Thyroid gland (tissue), 4 donors: ENCODE data around the gene MAN2B1.

Experiments
- POLR2A ChIP-seq, 2 donors: fragments of 450-650 bp; IDR thresholded peaks; one replicate each; pipeline ENCODE4 v1.6.1; 2017; ENCODE audit warnings: antibody characterized with exemption in 2 of 2, mild to moderate bottlenecking in 2 of 2, moderate library complexity in 1 of 2
- TF ChIP-seq, protein P1 (sequence below), 6 experiments: fragments of 200-600 bp in 3 of 6; fragments of 450-650 bp in 3 of 6; sonication (generic) in 3 of 6; IDR thresholded peaks; one replicate each; pipeline ENCODE4 v1.5.1; 2016 to 2019; ENCODE audit warnings: antibody characterized with exemption in 6 of 6, mild to moderate bottlenecking in 2 of 6, inconsistent platforms in 1 of 6, moderate library complexity in 1 of 6

DNA sequence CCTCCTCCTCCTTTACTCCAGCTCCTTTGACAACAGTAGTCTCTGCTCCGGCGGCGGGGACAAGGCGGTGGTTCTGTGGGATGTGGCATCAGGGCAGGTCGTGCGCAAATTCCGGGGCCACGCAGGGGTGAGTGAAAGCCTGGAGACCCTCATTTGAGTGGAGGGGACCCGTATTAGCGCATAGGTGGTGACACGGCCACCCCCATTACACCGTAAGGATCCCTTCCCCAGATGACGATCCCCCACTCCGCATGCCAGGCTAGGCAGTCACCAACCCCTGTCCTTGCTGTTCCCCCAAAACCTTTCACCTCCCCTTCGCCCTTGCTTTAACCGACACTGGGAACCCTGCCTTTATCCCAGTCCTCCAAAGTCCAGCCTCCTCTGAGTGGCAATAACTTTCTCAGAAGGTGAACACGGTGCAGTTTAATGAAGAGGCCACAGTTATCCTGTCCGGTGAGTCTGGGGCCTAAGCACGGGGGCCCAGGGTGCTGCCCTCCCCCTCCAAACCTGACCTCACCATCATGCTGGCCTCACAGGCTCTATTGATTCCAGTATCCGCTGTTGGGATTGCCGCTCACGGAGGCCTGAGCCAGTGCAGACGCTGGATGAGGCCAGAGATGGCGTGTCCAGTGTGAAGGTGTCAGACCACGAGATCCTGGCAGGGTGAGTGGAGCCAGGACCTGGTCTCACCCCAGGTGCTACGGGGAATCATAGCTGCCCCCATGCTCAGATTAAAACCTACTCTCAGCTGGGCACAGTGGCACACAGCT lies 3.8 kb upstream of the MAN2B1 start:
- no peak for TF ChIP-seq POLR2A (IDR thresholded peaks at IDR 0.05)
- TF ChIP-seq, protein P1, sequence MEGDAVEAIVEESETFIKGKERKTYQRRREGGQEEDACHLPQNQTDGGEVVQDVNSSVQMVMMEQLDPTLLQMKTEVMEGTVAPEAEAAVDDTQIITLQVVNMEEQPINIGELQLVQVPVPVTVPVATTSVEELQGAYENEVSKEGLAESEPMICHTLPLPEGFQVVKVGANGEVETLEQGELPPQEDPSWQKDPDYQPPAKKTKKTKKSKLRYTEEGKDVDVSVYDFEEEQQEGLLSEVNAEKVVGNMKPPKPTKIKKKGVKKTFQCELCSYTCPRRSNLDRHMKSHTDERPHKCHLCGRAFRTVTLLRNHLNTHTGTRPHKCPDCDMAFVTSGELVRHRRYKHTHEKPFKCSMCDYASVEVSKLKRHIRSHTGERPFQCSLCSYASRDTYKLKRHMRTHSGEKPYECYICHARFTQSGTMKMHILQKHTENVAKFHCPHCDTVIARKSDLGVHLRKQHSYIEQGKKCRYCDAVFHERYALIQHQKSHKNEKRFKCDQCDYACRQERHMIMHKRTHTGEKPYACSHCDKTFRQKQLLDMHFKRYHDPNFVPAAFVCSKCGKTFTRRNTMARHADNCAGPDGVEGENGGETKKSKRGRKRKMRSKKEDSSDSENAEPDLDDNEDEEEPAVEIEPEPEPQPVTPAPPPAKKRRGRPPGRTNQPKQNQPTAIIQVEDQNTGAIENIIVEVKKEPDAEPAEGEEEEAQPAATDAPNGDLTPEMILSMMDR (IDR thresholded peaks at IDR 0.05), result no peak
